HG03521 (cell line): ENCODE measurements around the gene SLC7A10.

Experiments used
- ATAC-seq: cut with Tn5 transposase; IDR thresholded peaks from one replicate; pipeline ENCODE4 v1.9.1; 2021; ENCODE audit warnings: mild to moderate bottlenecking, moderate library complexity; ENCODE audit not compliant: unreplicated experiment

Gene SLC7A10

DNA sequence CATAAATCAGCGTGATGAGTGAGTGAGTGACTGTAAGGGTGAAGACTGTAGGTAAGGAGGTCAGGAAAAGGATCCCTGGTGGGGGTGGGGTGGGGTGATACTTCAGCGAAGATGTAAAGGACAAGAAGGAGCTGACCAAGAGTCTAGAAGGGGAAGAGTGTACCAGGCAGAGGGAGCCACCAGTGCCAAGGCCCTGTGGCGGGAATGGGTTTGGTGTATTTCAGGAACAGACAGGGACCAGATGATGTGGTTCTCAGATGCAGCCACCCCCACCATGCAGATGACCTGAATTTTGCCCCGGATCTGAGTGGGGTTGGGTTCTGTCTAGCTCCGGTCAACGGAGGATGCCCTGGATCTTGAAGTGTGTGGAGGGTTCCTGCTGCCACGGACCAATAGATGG is 30.1 kb upstream of the SLC7A10 start:
- ATAC-seq = no peak

DNA sequence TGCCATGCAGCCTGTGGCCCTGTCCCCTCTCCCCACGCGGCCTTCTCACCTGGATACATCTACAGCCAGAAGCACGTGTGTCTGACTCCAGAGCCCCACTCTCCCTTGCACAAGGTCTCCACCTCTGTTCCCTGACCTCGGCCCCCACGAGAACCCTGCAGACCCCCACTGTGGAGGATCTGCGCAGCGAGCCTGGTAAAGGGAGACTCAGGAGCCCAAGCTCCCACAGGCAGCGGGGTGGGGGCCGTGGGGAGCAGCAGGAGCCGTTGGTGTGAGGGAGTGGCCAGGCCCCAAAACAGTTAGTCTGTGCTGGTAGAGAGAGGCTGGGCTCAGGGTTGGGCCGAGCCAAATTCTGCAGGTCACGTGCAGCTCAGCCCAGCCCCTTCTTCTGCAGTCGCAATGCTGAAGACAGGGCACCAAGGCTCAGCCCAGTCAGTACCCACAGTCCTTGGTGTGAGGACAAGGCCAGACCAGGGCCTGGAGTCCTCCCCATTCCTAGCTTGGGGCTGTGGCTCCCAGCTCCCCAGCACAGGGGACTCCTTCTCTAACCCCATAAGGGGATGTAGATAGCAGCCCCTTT is 28.7 kb upstream of the SLC7A10 start:
- no peak for ATAC-seq

DNA sequence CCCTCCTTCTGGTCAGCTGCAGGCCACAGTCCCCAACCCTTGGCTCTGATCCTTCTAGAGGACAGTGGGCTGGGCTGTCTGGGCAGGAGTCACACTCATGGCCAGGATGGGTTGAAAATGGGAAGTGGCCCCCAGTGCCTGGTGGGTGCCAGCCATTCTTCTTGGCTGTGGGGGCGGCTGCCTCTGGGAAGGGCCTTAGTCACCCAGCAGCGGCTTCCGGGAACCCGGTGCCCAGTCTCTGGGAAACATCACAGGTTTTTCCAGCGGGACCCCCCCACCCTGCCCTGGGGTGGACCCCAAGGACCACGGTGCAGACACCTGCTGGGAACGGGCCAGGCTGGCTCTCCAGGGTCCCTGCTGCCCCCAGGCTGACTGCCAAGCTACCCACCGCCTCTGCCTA is 27.3 kb upstream of the SLC7A10 start:
- no peak for ATAC-seq

GRCh38 chr19:33252418-33252962 is 26.8 kb upstream of the SLC7A10 start:
- ATAC-seq = no peak

DNA sequence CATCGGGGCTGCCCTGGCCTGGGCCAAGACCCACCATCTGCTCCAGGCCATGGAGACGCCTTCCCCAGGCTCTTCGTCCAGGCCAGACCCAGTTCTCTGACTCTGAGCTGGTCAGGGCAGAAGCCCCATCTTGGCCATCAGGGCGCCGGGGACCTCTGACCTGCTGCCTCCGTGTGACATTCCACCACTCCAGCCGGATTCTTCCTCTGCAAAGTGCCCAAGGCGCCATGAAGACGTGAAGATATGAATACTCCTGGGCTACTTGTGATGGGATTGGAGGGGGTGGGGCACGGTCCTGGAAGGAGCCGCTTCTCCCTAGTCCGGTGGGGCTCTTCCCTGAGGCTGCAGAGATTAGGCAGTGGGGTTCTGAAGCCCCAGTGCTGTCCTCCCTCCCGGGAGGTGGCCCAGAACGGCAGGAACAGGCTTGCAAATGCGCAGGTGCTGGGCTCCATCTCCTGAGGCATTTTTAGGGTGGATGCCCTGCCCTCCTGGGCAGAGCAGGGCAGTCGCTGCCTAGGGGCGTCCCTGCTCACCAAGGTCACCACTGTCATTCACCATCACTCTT is 26.0 kb upstream of the SLC7A10 start:
- no peak for ATAC-seq

- no peak for ATAC-seq
Measured at GRCh38 chr19:33251076-33251475, 25.4 kb upstream of the SLC7A10 start.

- no peak for ATAC-seq
Measured at GRCh38 chr19:33250500-33250899, 24.9 kb upstream of the SLC7A10 start.

DNA sequence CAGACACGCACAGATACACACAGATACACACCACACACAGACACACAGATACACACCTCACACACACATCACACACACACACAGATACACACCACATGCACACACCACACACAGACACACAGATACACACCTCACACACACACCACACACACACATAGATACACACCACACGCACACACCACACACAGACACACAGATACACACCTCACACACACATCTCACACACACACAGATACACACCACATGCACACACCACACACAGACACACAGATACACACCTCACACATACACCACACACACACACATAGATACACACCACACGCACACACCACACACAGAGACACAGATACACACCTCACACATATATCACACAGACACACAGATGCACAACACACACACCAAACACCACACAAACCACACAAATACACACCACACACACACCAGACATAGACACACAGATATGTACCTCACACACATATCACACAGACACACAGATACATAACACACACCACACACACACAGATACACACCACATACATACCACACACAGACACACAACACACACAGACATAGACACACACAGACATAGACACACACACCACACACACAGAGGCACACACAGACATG is 24.2 kb upstream of the SLC7A10 start:
- no peak for ATAC-seq

- ATAC-seq = no peak
Measured at GRCh38 chr19:33248954-33249613, 23.4 kb upstream of the SLC7A10 start.

DNA sequence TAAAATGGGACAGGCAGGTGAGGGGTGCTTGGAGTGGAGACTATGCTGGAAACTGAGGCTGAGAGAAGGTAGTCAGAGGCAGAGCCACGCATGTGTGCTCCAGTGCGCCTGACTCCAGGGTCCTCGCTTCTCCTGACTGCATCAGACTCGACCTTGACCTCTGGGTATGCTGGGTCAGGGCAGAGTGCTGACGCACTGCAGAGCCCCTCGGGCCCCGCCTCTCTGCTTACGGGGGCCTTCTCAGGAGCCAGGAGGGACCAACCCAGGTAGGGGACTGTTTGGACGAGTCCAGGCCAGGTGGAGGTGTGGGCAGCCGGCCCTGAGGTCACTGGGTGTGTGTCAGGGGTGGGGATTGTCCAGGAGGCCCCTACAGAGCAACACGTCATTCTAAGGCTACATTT is 22.9 kb upstream of the SLC7A10 start:
- ATAC-seq = no peak

DNA sequence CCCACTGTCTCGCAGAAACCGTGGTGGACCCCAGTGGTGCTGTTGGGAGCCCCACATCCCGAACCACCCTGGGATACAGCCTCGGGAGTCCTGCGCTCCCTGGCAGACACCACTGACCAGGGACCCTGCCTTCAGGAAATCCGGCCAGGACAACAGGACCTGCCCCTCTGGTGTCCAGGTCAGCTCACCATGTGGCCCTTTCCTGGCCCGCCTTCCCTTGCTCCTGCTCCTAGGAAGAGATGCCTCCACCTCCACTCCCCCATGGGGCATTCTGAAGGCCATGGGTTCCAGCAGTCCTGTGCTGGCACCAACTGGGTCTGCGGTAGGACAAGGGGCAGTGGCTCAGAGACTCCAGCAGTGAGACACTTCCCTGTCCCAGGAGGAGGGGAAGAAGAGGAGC is 22.5 kb upstream of the SLC7A10 start:
- ATAC-seq = no peak

DNA sequence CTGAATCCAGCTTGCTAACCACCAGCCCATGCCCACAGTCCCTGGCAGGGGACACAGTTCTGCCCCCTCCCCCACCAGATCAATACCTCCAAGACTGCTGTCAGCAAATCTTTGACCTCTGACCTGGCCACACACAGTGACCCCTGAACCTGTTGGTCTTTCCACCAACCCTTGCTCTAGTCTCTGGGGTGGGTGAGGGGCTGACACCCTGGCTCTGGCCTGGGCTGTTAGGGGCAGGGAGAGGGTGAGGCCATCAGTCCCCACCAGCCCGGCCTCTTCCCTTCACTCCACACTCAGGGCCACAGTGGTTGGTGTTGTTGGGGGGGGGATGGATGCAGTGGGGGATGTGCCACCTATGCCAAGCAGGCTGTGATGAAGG is 21.8 kb upstream of the SLC7A10 start:
- ATAC-seq = no peak

DNA sequence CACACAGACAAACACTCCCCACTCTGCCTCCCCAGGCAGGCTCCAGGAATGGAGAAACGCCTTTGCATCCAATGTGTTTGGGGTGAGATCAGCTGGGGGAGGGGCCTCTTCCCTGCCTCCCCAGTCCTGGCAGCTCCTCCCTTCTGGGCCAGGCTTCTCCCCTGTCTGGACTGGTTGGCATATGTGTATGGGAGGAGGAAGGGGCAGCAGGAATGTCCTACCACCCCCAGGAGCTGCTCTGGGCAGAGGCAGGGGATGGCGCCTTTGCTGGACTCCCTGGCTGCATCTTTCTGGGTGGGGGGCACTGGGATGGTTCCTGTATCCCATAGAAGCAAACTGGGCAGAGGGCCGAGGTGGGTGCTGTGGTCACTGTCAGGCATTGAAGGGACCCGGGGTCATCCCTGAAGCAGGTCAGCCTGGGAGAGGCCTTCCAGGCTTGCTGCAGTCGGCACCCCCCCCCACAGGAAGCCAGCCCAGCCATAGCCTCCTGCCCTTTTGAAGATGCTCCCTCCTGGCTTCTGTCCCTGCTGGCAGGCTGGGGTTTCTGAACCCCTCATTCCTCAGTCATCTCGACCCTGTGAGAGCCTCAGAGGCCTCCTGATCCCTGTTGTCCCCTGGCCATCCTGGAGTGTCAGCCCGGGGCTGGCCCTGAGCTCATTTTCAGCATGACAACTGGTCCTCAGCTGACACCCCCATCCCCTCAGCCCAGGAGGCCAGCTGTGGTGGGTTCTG is 21.2 kb upstream of the SLC7A10 start:
- no peak for ATAC-seq

DNA sequence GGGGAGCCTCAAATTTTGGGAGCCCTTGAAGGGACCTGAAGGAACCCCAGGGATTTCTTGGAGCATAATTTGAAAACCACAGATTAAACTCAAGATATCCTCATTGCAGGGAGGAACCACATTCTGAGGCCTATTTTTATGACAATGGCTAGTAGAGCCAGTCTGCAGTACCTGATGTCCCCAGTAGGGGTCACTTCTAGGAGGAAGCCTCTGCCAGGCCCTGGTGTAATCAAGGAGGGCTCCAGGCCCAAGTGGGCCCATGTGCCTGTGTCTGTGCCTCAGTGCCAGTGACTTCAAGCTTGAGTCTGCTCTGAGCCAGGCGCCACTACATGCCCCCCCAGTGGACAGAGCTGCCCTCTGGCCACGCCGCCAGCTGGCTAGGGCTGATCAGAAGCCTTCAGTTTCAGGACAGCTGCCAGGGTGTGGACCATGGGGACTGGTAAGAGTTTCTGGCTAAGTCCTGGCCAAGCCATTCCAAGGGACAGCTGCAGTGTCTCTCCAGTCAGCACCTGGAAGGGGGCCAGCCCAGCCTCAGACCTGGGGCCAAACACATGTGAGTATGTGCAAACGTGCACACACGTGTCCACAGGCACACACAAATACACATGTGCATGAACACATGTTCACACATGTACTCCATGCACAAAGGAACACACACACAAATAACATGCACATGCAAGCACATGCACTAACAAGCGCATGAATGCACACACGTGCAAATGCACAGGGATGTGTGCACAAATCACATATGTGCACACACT is 20.5 kb upstream of the SLC7A10 start:
- ATAC-seq = no peak

GRCh38 chr19:33242911-33243310 is 17.3 kb upstream of the SLC7A10 start:
- ATAC-seq = no peak

DNA sequence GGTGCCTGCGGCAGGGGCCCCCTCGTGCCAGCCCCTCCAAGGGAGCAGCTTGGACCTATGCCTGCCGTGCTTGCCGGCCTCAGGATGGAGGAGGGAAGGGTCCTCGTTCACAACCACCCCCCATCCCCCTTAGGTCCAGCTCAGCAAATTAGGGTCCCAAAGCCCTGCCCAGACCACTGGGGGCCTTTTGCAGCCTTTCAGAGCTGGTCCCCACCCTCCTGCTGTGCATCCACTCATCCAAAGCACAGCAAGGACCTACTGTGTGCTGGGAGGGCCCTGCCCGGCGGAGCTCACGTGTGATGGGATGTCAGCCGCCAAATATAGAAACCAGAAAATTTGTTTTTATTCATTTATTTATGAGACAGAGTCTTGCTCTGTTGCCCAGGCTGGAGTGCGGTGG is 16.5 kb upstream of the SLC7A10 start:
- ATAC-seq = no peak

- no peak for ATAC-seq
Measured at GRCh38 chr19:33241530-33242101, 16.0 kb upstream of the SLC7A10 start.

DNA sequence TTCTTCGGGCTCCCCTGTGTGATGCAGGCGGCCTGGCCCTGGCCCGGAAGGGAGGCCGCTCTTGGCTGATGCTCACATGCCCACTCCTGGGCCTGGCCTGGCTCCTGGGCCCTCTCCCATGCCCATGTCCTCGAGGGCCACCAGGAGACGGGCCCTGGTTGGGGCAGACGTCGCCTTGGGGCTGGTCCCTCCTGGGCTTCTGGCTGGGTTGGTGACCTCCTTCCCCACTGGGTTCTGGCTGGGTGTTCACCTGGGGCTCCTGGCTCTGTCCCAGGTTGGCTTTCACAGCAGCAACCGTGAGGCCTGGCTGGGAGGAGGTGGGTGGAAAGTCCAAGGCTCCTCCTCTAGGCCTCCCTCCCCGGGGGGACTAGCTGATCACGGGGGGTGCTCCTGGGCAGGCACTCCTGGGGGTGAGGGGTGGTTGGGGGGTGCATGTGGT is 15.5 kb upstream of the SLC7A10 start:
- no peak for ATAC-seq

GRCh38 chr19:33240181-33240771 is 14.6 kb upstream of the SLC7A10 start:
- no peak for ATAC-seq
